NCI-H1105 treated with DMSO at 0.1 percent for 48 hours (cell line): ENCODE measurements around the gene PODXL2.
"Not testable (repeated sequence)": the region's sequence is repeated elsewhere in the genome, so short reads cannot be mapped to it uniquely, and the experiment has no call there.

Source experiments
- DNase-seq: peaks from one replicate; lab custom pipeline; 2025; lab: John Stamatoyannopoulos, UW

PODXL2 gene

DNA sequence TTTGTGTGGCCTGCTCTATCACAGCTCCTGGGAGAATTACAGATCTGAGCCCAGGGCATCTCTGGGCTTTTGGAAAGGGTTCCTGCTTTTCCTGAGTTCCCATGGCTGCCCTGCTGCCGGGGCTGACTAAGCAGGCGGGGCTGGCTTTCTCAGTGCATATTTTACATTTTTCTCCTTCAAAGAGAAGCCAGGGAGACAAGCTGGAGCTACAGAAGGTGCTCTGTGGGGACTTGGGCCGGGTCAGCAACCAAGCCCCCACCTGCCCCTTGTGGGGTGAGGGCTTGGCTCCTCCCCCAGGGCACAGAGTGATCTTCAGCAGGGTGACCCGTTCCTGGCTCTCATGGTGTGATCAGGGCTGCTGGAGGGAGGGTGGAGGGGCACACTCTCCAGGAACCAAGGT lies 61.1 kb downstream of the PODXL2 start:
- no peak for DNase-seq

DNA sequence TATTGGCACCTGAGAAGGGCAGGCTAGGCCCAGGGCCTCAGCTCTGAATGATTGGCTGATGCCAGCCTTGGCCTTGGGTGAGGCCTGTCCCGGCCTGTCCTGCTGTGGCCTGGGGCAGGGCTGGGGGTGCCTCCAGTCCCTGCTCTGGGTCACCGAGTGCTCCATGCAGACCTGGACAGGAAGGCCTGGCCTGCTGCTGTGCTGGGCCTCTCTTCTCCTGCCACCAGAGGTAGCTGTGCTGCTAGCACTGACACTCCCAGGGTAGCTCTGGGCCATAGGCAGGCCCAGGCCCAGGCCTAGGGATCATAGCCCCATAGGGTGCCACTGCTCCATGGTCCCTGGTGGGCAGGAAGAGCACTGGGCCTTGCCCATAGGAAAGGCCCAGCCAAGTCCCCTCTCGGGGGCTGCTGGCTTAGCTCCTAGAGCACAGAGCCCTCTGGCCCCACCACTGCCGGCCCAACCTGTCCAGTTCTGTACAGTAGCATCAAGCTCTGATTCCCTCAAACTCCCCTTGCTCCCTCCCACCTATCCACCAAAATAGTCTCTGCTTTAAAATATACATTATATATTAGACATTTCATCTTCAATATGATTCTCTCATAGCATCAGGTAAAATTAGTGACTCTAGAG lies 62.0 kb downstream of the PODXL2 start:
- no peak for DNase-seq

DNA sequence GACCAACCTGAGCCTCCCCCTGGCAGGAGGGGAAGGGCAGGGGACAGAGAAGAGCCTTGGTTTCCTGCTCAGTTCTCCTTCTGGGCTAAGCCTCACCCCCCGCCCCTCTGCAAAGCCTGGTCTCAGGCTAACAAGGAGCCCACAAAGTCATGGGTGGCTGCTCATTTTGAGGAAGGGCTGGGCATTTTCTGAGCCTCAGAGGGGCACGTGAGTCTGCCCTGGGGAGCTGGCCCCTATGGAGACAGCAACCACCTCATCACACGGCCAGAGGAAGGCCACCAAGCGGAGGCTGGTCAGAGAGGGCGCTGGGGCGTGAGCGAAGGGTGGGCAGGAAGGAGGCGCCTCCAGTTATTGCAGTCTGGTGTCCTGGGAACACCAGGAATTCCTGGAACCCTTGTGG lies 62.5 kb downstream of the PODXL2 start:
- no peak for DNase-seq

DNA sequence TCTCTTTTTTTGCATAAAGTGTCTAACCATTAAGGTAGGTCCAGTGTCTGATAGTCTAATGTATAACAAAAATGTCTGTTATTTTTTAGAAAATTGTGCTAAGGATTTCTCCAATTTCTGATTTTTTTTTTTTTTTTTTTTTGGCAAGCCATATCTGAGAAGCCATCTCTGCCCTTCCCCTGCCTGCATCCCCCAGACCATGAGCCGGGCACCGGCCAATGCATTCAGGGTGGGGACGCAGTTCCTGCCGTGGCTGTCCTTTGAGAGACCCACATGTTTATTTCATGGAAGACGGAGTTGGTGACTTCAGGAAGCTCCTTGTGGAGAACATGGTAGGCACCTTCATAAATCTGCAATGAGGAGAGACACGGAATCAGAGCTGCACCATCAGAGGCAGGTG lies 63.0 kb downstream of the PODXL2 start:
- DNase-seq = no peak

DNA sequence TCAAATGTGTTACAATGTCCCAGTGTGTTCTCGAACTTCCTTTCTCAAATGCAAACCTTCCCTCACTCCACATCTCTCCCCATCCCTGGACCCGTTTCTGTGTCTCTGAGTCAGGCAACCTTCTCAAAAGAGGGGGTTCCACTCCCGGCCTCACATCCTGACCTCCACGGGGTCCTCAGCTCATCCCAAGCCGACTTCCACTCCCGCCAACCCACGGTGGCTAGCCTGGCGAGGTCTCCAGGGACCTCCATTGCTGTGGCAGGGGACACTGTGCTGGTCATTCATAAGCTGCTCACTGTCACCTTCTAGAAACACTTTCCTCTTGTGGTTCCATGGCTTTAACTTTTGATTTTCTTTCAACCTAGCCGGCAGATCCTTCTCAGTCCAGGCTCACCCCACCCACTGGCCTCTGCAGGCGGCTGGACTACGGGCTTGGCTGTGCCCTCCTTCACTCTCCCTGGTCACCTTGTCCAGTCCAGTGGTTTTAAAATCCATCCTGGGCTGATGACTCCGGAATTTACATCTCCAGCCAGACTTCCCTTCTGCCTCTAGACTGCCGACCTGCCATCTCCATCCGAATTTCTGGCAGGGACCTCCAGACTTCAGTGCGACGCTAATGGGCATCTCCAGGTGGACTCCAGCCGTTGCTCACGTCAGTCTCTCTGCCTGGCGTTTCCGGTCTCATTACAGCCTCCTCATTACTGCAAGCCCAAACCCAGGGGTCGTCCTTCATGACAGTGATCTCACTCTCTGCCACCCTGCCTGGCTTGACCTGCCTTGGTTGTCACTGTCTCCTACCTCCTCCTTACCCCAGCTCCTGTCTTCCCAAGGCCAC lies 63.7 kb downstream of the PODXL2 start:
- no peak for DNase-seq

DNA sequence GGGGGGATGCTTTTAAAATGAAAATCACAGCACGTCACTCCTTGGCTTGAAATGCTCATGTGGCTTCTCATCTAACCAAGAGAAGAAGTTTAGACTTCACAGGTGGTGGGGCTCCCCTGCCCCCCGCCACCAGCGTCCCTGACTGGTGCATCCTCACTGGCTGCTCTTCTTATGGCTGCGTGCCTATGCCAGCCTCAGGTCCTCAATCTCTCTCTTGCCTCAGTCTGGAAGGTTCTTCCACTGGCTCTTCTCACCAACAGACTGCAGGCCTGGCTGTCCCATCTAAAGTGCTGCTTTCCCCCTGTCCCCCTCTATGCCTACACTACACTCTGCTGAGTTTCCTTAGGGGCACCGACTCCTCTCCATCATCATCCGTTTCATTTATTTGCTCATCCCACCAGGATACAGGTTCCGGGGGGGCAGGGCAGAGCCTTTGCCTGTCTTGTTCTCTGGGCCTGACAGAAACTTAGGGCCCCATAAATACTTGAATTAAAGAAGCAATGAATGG lies 64.4 kb downstream of the PODXL2 start:
- DNase-seq = no peak

DNA sequence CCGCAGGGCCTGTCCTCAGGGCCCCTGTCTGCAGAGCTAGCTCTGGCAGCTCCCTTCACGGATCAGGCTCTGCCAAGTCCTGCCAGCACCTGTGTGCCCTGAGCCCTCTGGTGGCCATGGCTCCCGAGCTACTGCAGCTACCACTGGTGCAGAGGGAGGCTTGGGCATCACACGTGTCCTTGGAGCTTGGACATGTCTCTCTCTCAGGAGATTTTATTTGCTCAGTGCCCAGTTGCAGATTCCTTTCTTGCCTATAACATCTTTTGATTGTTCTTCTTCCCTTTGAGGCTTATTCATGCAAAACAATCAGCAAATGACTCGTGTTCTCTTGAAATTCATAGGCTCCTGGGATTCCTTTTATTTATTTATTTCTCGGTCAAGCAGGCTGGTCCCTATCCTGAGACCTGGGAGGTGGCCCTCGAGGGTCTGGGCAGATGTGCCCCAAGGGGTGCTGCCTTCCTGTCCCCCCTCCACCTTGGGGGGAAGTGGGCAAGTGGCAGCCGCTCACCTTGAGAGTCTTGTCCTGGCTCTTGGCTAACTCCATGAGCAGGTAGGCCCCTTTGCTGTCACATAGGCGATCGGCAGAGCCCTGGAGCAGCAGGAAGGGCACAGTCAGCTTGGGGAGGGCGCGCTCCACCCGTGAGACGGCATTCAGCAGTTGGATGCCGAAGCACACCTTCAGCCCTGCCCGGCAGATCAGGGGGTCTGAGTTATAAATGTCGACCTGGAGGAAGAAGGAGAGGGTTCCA lies 65.7 kb downstream of the PODXL2 start:
- DNase-seq = peak; percentile 67

DNA sequence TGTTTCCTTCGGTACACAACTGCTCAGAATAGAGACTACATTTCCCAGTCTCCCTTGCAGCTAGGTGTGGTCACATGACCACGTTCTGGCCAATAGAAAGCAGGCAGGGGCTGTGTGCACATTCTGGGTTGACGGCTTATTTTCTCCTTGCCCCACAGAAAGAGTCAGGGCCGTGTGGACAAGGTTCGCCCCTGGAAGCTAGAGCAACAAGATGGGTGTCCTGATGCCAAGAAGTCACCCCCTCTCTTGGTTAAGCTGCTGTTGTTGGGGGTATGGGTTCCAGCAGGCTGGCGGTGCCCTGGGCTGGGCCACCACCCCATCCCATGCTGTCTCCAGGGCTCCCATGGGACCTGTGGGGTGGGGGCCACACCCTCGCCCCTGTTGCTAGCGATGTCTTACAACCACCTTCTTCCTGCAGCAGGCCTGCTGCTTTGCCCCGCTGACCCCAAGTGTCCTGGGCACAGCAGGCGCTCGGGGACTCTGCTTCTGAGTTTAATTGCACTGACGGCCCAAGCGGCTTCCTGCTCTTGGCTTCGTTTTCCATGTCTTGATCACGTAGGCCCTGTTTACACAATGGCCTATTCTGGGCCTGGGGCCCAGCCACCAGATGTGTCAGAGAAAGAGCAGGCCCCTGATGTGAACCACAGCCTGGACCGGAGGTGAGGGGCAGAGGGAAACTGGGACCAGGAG lies 68.7 kb downstream of the PODXL2 start:
- DNase-seq = peak; percentile 97

DNA sequence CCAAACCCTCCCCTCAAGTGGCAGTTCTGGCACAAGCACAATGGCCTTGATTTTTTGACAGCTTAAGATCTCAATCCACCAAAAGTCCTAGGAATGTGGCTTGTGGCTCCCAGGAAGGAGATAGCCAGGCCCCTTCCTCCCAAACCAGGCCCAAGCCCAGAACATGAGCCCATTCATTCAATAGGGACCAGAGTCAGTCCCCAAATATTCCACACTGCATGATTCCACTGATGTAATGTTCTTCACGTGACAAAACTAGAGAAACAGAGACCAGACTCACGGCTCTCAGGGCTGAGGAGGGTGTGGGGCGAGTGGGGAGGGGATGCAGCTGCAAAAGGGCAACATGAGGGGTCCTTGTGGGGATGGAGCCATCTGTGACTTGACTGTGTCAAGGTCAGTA lies 69.3 kb downstream of the PODXL2 start:
- no peak for DNase-seq

DNA sequence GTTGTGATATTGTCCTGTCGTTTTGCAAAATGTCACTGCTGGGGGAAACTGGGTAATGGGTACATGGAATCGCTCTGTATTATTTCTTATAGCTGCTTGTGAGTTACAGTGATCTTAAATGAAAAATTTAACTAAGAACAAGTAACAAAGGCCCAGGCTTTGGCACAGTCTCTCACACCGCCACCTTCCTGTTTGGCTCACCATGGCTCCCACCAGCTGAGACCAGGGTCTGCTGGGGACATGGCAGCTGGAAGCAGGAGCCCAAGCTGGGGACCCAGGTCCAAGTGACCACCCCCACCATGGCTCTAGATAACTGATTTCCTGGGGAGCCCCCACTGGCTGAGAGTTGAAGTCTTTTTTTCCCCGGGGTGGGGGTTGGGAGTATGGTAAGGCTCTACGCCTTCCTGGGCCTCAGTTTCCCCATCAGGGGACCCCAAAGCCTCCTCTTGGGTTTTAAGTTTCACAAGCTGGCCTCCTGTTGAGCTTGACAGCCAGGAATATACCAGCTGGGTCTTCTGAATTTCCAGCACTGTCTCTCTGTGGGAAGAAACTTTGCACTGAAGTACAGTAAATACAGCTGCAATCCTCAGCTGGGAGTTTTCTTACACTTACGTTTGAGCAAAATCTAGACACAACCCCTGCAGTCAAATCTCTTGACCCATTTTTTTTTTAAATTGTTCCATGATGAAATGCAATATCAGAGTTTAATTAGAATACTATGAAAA lies 69.9 kb downstream of the PODXL2 start:
- DNase-seq = no peak

DNA sequence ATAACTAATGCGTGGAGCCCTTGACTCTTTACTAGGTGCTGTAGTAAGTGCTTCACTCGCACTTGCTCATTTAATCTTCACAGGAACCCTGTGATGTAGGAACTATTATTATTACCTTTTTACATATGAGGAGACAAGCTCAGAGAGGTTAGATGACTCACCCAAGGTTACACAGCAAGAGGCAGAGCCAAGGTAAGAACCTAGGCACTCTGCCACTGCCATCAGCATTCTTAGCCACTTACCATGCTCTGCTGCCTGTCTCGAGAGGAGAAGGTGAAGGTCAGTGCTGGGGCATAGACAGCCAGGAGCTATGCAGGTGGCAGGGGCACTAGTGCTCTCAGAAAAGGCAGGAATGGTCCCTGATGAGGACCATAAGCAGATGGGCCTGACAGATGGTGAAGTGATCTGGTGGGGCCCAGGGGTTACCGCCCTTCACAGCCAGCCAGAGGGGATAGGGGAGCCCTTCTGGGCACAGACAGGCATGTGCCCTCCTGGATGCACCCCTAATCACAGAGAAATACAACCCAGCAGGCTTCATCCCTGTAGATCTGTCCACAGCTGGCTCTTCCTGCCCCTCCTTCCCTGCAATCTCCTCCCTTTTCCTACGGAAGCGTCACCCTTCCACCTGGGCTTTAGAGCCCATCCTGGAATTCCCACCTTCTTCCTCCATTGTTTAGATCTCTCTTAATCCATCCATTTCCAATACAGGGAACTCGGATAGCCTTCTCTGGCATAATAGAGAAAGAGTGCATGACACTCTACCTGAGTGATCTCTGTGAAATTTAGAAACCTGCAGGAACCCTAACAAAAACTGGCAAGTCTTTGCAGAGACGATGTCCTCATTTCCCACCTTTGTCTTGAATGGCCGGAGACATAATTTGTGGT lies 70.7 kb downstream of the PODXL2 start:
- no peak for DNase-seq

DNA sequence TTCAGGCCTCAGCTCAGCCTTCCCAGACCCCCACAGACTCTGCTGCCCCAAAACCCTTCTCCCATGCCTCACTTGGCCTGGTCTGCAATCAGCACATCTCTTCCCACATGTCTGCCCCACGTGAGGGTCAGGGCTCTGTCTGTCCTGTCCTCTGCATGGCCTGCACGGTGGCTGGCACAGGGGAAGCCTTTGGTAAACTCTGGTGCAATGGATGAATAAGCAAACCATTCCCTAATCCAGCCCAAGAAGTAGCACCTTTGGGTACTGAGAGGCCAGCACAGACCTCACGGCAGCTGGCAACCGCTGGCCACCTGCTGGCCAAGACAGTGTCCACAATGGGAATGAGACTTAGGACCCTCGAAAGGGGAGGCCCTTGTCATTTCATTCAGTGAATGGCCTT lies 71.4 kb downstream of the PODXL2 start:
- no peak for DNase-seq

DNA sequence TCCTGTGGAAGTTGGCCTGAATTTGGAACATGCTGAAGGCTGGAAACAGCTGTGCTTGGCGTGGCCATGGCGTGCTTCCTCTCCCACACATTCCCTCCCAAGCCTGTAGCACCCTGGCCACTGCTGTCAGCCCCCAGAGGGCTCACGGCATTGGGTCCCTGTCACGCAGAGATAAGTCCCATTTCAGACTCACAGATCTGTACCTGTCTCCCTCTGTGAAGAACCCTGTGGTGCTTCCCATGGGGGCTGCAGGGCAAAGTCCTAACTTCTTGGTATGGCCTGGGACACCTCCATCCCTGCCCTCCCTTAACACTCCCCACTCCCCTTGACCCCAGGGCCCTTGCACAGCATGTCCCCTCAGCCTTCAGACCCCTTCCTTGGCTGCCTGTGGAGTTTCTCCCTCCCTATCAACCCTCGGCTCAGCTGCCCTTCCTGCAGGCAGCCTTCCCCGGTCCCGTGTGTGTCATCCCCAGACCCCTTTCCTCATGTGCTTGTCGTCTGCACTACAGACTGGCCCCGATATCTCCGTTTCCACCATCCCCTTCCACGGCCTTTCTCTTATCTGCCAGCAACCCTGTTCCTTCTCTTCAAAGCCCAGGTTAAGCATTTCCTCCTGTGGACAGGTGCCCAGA lies 72.4 kb downstream of the PODXL2 start:
- DNase-seq = no peak

DNA sequence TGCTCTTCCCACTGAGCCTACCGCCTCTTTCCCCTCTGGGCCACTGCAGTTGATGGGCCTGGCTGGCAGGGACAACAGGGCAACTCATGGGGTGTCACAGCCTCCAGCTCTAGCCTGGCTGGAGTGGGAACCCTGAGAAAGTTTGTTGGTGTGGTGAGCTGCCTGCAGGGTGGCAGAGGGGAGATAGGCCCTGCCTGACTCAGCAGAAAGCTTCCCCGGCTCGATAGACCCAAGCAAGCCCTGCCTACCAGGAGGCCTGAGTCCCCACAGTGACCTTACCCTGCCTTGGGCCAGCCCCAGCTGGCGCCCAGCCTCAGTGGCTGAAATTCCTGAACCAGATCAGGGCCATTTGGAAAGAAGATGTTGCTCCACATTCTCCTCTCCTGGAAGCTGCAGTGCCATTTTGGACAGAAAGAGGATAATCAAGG lies 73.2 kb downstream of the PODXL2 start:
- DNase-seq = no peak

DNA sequence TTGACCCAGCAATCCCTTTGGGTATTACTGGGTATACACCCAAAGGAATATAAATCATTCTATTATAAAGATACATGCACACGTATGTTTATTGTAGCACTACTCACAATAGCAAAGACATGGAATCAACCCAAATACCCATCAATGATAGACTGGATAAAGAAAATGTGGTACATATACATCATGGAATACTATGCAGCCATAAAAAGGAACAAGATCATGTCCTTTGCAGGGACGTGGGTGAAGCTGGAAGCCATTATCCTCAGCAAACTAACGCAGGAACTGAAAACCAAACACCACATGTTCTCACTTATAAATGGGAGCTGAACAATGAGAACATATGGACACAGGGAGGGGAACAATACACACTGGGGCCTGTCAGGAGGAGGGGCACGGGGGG lies 75.9 kb downstream of the PODXL2 start:
- DNase-seq = not testable (repeated sequence)

DNA sequence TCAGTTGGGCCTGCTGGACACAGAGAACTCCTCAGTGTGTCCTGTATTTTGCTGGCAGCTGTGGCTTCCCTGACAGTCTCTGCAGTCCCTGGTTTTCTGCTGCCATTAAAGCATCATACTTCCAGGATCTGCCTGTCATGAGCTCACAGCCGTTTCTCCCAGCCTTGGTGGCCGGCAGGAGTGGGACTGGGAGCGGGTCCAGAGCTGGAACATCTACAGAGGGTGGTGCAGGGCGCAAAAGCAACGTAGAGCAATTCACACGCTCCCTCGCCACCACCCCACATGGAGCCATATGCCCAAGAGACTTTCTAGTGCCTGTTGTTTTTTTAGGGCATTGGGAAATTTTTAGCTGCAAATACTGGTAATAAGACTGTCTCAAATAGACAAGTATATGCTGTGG lies 77.3 kb downstream of the PODXL2 start:
- no peak for DNase-seq

DNA sequence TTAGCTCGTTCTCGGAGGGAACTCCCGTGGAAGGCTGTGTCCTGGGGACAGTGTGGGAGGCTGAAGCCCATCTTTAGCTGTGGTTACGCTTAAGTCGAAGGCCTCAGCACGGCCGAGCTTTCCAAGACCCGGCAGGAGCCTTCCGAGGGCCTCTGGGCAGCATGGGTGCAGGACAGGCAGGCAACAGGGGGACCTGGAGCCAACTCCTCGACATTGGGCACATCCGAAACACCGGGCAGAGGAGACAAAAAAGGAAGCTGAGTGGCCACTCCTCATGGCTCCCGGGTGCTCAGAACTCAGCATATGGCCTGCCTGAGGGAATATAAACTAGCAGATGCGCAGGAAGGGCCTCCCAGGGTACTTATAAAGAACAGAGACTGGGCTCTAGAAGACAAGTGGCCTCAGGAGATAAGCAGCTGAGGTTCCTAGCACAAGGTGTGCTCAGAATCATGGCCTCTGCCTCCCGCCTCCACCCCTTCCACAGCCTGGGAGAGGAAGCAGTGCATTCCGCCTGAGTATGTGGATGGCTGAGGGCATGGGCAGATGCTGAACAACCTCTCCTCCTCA lies 77.9 kb downstream of the PODXL2 start:
- no peak for DNase-seq

DNA sequence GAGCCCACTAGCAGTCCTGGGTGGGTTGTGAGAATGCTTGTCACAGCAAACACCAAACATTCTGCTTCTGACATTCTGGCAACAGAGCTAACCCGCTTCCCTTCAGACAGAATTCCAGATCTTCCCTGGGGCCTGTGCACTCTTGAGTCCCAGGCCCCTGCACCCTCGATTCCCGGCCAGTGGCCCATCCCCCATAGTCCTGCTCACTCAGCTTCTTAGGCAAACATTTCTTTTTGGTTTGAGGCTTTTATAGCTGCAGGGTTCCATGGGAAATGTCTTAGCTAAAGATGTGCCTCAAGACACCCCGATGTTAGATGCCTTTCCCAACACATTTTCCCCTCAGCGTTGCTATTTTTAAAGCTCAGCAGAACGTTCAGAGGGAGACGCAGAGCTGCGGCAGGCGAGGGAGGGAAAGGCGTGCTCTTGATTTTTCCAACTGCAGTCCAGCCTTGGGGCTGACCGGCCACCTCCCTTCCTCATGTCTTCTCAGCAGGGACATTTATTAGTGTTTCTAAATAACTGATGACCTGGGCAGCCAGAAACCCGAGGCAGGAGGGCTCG lies 78.9 kb downstream of the PODXL2 start:
- no peak for DNase-seq

DNA sequence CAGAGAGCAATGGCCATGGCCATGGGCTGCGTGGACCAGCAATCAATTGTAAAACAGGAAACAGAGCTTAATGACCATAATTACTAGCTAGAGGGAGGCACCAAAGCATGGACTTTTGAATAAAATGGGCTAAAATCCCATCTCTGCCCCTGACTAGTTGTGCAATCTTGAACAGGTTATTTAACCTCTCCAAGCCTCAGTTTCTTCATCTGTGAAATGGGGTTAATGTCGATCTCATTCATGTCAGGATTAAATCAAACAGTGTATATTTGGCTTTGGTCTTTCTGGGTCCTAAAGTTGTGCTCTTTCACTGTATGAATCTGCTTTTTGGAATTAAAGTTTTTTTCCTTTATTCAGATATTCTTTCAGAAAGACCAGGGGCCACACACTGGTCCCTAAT lies 79.9 kb downstream of the PODXL2 start:
- DNase-seq = no peak
